Fibroblast of lung (primary cell): ENCODE data around the gene DCP1B. TPM values are rescaled to one million over a fixed set of nuclear protein-coding genes. Genes with fewer than 3 reads are reported as not detected.

ENCODE experiments used
- DNase-seq, 2 donors: peaks; one replicate each; pipeline versions ENCODE4 v3.0.0 to v3.0.0-alpha.2; 2010; ENCODE audit warnings: low read depth in 2 of 2
- H2AFZ ChIP-seq: 2 replicates; pipeline ENCODE4 v1.5.1; 2012; ENCODE audit warnings: low read length, control low read depth, inconsistent platforms
- H3K27ac ChIP-seq: 2 replicates; pipeline ENCODE4 v1.5.1; 2011; ENCODE audit warnings: low read length, control low read depth; ENCODE audit not compliant: insufficient read depth
- H3K27me3 ChIP-seq: 2 replicates; pipeline ENCODE4 v1.5.1; 2011; ENCODE audit warnings: mild to moderate bottlenecking, low read length; ENCODE audit not compliant: control insufficient read depth, insufficient read depth
- H3K36me3 ChIP-seq: 2 replicates; pipeline ENCODE4 v1.5.1; 2011; ENCODE audit warnings: low read length; ENCODE audit not compliant: control insufficient read depth, insufficient read depth
- H3K4me1 ChIP-seq: 2 replicates; pipeline ENCODE4 v1.5.1; 2011; ENCODE audit warnings: low read length; ENCODE audit not compliant: control insufficient read depth, insufficient read depth; ENCODE audit errors: extremely low read depth
- H3K4me2 ChIP-seq: 2 replicates; pipeline ENCODE4 v1.5.1; 2011; ENCODE audit warnings: low read length, control low read depth; ENCODE audit not compliant: insufficient read depth; ENCODE audit errors: extremely low read depth
- H3K4me3 ChIP-seq, 4 experiments: fragments of 200-600 bp in 1 of 4; sonication (generic) in 1 of 4; replicated peaks in 1 of 4; 2 replicates each; pipeline ENCODE4 v1.5.1; 2011 to 2016; ENCODE audit warnings: low read length in 4 of 4, low read depth in 3 of 4, mild to moderate bottlenecking in 3 of 4, control low read depth in 2 of 4, inconsistent platforms in 1 of 4, mixed read lengths in 1 of 4; ENCODE audit not compliant: insufficient read depth in 1 of 4; ENCODE audit errors: control extremely low read depth in 1 of 4
- H3K79me2 ChIP-seq: 2 replicates; pipeline ENCODE4 v1.5.1; 2012; ENCODE audit warnings: mild to moderate bottlenecking, low read length, inconsistent platforms; ENCODE audit not compliant: control insufficient read depth, insufficient read depth
- H3K9ac ChIP-seq: 2 replicates; pipeline ENCODE4 v1.5.1; 2011; ENCODE audit warnings: mild to moderate bottlenecking, low read length, control low read depth; ENCODE audit not compliant: insufficient read depth
- H3K9me3 ChIP-seq: 2 replicates; pipeline ENCODE4 v1.5.1; 2012; ENCODE audit warnings: low read depth, low read length; ENCODE audit not compliant: control insufficient read depth, insufficient read depth
- H4K20me1 ChIP-seq: 2 replicates; pipeline ENCODE4 v1.5.1; 2011; ENCODE audit warnings: low read length; ENCODE audit not compliant: control insufficient read depth, insufficient read depth; ENCODE audit errors: extremely low read depth
- CTCF ChIP-seq, 2 donors: IDR thresholded peaks in 1 of 2; conservative IDR thresholded peaks in 1 of 2; 1 replicate in 1 of 2; 2 replicates in 1 of 2; pipeline ENCODE4 v1.5.1; 2011 to 2012; ENCODE audit warnings: low read length in 2 of 2, control low read depth in 1 of 2, inconsistent platforms in 1 of 2, low read depth in 1 of 2, mild to moderate bottlenecking in 1 of 2
- EZH2 ChIP-seq: IDR thresholded peaks from 2 replicates; pipeline ENCODE4 v1.5.1; 2012; ENCODE audit warnings: low read length, control low read depth, mild to moderate bottlenecking; ENCODE audit errors: missing control alignments
- polyA plus RNA-seq, 2 donors: library from polyadenylated mRNA; depleted of rRNA in 1 of 2; stranded (reverse) in 1 of 2; unstranded in 1 of 2; fragments of >200 nt; gene quantifications; 2 replicates each; pipeline ENCODE4 v1.2.1, GENCODE V29; 2011 to 2012; ENCODE audit warnings: missing spikeins in 1 of 2
- total RNA-seq: library from RNA; depleted of rRNA; stranded (reverse); fragments of >200 nt; gene quantifications from 2 replicates; pipeline ENCODE4 v1.2.1, GENCODE V29; 2014

Gene DCP1B
- total and polyA plus RNA-seq, 2 donors (not counting 1 experiment from before 2014, with no cell fraction given), result 10.4 to 19.4 TPM

GRCh38 chr12:2014231-2014630 is 10.0 kb upstream of the DCP1B start:
- H4K20me1 ChIP-seq, result no peaks in the 10 kb centered on the region
- no peak overlapping the region for H3K9ac ChIP-seq
- H3K79me2 ChIP-seq, result no peaks in the 10 kb centered on the region
- no peaks in the 10 kb centered on the region for H3K9me3 ChIP-seq
- H3K4me2 ChIP-seq, result no peak overlapping the region
- no peak for DNase-seq
- no peaks in the 10 kb centered on the region for H3K27me3 ChIP-seq
- no peaks in the 10 kb centered on the region for H3K4me1 ChIP-seq
- H3K36me3 ChIP-seq, result no peaks in the 10 kb centered on the region
- no peak overlapping the region for H3K4me3 ChIP-seq
- no peak for TF ChIP-seq EZH2
- no peak for TF ChIP-seq CTCF (conservative IDR thresholded peaks at IDR 0.05 in 1 of 2, IDR thresholded peaks at IDR 0.05 in 1 of 2; ENCODE audit: low read depth in 1 of 2, low read length in 2 of 2)
- H2AFZ ChIP-seq, result no peak overlapping the region
- H3K27ac ChIP-seq, result no peak overlapping the region

DNA sequence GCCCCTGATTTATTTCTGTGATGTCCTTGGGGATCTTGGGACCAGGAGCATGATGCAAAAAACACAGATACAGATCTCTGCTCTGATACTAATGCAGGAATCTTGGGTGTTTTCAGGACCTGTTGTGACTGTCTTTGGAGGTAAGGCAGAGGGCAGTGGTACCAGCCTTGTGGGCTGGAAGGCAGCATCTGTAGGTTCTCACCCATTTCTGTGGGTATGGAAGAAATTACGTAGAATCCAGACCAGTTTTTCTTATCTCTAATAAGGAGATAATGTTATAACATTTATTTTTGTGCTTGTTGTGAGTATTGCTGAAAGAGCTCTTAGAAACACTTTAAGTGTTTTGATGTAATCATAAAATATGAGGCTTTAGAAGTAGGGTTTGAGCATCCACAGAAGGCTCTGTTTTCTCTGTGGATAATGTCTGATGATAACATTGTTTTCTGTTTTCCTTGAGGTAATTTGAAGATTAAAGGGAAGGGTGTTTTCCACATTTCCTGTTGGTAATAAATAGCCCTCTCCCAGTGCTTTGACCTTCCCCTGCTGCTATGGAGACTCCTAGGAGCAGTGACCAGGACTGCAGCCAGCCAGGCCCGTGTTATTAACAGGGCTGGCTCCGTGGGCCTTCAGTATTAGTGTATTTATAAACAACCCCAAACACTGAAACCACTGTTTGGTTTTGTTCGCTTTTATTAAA is 9.4 kb upstream of the DCP1B start:
- no peaks in the 10 kb centered on the region for H3K36me3 ChIP-seq
- no peaks in the 10 kb centered on the region for H3K4me1 ChIP-seq
- H4K20me1 ChIP-seq, result no peaks in the 10 kb centered on the region
- H3K4me2 ChIP-seq, result no peak overlapping the region
- H3K9me3 ChIP-seq, result no peaks in the 10 kb centered on the region
- TF ChIP-seq EZH2, result no peak
- peak in 1 of 2 donors; percentile 8 for TF ChIP-seq CTCF (conservative IDR thresholded peaks at IDR 0.05 in 1 of 2, IDR thresholded peaks at IDR 0.05 in 1 of 2; ENCODE audit: low read depth in 1 of 2, low read length in 2 of 2)
- H3K9ac ChIP-seq, result no peak overlapping the region
- no peak overlapping the region for H3K4me3 ChIP-seq
- no peaks in the 10 kb centered on the region for H3K79me2 ChIP-seq
- peak in 1 of 2 donors; percentile 49 for DNase-seq
- H3K27me3 ChIP-seq, result no peaks in the 10 kb centered on the region
- no peak overlapping the region for H3K27ac ChIP-seq
- no peak overlapping the region for H2AFZ ChIP-seq

GRCh38 chr12:2013086-2013485 is 8.8 kb upstream of the DCP1B start:
- Histone ChIP-seq H3K9ac (no peak overlapping the region), H3K4me3 (no peak overlapping the region), H4K20me1 (no peaks in the 10 kb centered on the region), H3K27me3 (no peaks in the 10 kb centered on the region), H3K4me2 (no peak overlapping the region), H3K79me2 (no peaks in the 10 kb centered on the region), H2AFZ (no peak overlapping the region), H3K36me3 (no peaks in the 10 kb centered on the region), H3K9me3 (no peaks in the 10 kb centered on the region), H3K4me1 (no peaks in the 10 kb centered on the region), H3K27ac (no peak overlapping the region)
- peak in 1 of 2 donors; percentile 9 for DNase-seq
- TF ChIP-seq CTCF (conservative IDR thresholded peaks at IDR 0.05 in 1 of 2, IDR thresholded peaks at IDR 0.05 in 1 of 2; ENCODE audit: low read depth in 1 of 2, low read length in 2 of 2) (no peak), EZH2 (no peak)
